ENCODE results near the gene ZMYND11.

Gene ZMYND11

DNA sequence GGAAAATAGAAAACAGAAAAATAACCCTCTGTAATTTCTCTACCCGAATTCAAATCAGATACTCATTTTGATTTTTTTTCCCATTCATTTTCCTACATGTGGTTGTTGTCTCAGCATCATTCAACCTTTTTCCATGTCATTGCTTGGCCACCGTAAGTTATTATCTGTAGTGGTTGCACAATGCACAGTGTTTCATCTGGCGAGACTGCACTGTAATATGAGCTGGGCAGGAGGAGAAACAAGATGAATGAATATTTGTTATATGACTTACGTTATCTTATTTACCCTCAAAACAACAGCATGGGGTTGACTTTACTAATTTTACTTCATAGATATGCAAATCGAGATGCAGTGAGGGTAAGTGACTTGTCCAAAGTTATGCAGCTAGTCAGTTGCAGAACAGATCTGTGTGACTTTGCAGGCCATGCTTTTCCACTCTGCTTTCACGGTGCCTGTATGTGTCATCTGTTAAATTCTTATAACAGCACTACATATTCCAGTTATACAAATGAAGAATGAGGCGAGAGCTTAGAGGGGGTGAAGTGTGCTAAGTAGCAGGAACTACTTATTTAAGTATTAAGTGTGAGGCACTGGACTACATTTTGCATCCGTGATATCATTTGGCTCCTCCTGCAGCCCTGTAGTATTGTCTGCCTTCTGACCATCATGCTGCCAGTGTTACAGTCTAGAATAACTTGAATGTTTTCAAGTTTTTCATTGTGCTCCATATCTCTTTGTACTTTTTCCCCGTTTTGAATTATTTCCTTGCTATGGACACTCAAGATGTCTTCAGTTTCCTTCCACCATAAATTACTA, 56.7 kb downstream of the ZMYND11 start:
- H3K4me1 Mint-ChIP-seq = peaks cover 11 to 33% of the 10 kb centered on the region in 2 donors
- H3K9me3 Mint-ChIP-seq = no peaks in the 10 kb centered on the region
- H3K27me3 Mint-ChIP-seq = no peaks in the 10 kb centered on the region
- DNase-seq = no peak
- H3K36me3 Mint-ChIP-seq = peaks cover 13 to 32% of the 10 kb centered on the region in 2 donors
- ATAC-seq (replicated peaks) = no peak
- H3K4me3 Mint-ChIP-seq = no peak overlapping the region
- no peak overlapping the region for H3K27ac Mint-ChIP-seq

DNA sequence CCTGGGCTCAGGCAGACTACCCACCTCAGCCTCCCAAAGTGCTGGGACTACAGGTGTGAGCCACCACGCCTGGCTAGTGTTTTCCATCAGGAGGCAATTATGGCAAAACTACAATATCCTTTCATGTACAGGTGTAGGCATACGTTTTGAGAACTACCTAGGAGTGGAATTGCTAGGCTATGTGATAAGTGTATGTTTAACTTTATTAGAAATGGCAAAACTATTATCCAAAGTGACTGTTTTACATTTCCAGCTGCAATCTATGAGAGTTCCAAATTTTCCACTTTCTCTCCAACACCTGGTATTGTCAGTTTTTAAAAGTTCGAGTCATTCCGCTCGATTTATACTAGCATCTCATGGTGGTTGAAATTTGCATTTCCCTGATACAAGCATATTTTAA, 59.0 kb downstream of the ZMYND11 start:
- Mint-ChIP-seq H3K9me3 (no peaks in the 10 kb centered on the region), H3K4me3 (no peak overlapping the region), H3K27ac (no peak overlapping the region), H3K4me1 (peaks cover 7 to 24% of the 10 kb centered on the region in 2 donors), H3K27me3 (no peaks in the 10 kb centered on the region), H3K36me3 (peaks cover 14 to 28% of the 10 kb centered on the region in 2 donors)
- ATAC-seq (replicated peaks) = no peak
- no peak for DNase-seq

DNA sequence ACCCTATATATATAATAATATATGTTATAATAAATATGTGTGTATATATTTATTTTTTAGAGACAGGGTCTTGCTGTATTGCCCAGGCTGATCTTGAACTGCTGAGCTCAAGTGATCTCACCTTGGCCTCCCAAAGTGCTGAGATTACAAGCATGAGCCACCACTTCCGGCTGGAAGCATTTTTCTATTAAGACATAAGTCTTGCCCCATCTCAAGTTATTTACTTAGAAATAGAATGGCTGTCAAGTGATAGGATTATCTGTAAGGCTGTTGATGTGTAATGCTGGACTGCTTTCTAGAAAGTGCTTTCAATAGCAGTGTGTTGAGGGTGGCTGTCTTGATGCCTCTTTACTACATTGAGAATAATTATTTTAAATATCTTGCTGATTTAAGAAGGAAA, 65.2 kb downstream of the ZMYND11 start:
- DNase-seq (no peak), ATAC-seq (replicated peaks) (no peak)
- Mint-ChIP-seq H3K9me3 (peaks cover 0 to 2% of the 10 kb centered on the region in 2 donors), H3K4me1 (peaks cover 6 to 17% of the 10 kb centered on the region in 2 donors), H3K4me3 (no peak overlapping the region), H3K36me3 (peaks cover 6 to 9% of the 10 kb centered on the region in 2 donors), H3K27ac (no peak overlapping the region), H3K27me3 (no peaks in the 10 kb centered on the region)

DNA sequence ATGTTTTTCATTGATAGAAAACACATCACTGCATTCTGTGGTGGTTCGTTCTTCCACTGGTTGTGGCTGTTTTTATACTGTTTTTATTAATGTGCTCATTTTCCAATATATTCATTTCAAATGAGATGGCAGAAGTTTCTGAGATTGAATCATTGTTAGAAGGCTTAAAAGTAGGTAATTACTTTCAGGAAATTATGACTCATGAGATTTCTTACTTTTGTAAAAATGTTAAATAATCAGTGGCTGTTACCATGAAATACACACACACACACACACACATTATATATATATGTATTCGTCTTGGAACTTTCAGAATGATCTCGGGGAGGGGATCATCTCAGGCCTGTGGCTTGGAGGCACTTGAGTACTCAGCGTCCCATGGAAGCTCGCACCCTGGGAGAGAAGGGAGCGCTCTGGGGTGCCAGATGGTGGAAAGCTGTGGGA, 66.1 kb downstream of the ZMYND11 start:
- ATAC-seq (replicated peaks) = no peak
- peaks cover 6 to 20% of the 10 kb centered on the region in 2 donors for H3K4me1 Mint-ChIP-seq

DNA sequence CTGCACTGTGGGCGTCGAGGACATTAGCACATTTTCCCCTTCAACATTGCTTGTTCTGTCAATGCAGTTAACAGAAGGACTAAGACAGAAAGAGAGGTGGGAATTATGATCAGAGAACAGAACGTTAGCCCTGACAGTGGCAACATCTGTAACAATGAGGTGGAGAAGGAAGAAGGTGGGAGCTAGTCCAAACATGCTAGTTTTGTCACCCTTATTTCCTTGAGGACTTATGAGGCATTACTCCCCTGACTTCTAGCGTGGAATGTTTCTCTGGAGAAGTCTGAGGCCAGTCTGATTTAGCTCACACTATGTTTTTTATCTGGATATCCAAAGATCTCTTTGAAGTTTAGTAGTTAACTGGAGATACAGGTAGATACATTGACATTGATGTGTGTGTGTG, 73.4 kb downstream of the ZMYND11 start:
- H3K27ac Mint-ChIP-seq = no peak overlapping the region
- no peak overlapping the region for H3K4me3 Mint-ChIP-seq
- peaks cover 2 to 7% of the 10 kb centered on the region in 2 donors for H3K4me1 Mint-ChIP-seq
- no peak for ATAC-seq (replicated peaks)
- no peak for DNase-seq
- H3K36me3 Mint-ChIP-seq = peaks cover 8 to 24% of the 10 kb centered on the region in 2 donors
- H3K27me3 Mint-ChIP-seq = no peaks in the 10 kb centered on the region
- peaks cover 0 to 3% of the 10 kb centered on the region in 2 donors for H3K9me3 Mint-ChIP-seq

More for the DNA sequence above, 66.1 kb downstream of the ZMYND11 start:
- Mint-ChIP-seq H3K27ac (no peak overlapping the region), H3K9me3 (peaks cover 0 to 2% of the 10 kb centered on the region in 2 donors), H3K27me3 (no peaks in the 10 kb centered on the region), H3K4me3 (no peak overlapping the region), H3K36me3 (peaks cover 8 to 10% of the 10 kb centered on the region in 2 donors)
- no peak for DNase-seq

DNA sequence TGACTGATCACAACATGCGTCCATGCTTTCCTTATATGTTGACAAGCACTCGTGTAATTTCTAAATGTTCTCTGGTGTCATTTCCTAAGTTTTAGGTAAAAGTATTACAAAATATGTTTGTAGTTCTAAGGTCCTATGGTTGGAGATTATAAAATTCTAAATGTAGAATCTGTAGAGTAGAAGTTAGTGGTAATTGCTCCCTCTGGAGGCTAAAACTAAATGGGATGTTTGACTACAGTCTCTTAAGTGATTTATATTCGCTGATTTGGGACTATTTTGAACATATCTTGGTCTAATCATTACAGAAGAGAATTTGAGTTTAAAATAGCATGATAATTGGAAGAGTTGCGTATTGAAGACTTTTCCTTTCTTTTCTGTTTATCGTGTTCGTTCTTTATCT, 74.1 kb downstream of the ZMYND11 start:
- Mint-ChIP-seq H3K36me3 (peaks cover 8 to 24% of the 10 kb centered on the region in 2 donors), H3K9me3 (peaks cover 0 to 3% of the 10 kb centered on the region in 2 donors), H3K27ac (no peak overlapping the region), H3K4me3 (no peak overlapping the region), H3K4me1 (peaks cover 2 to 7% of the 10 kb centered on the region in 2 donors), H3K27me3 (no peaks in the 10 kb centered on the region)
- DNase-seq = no peak
- no peak for ATAC-seq (replicated peaks)

DNA sequence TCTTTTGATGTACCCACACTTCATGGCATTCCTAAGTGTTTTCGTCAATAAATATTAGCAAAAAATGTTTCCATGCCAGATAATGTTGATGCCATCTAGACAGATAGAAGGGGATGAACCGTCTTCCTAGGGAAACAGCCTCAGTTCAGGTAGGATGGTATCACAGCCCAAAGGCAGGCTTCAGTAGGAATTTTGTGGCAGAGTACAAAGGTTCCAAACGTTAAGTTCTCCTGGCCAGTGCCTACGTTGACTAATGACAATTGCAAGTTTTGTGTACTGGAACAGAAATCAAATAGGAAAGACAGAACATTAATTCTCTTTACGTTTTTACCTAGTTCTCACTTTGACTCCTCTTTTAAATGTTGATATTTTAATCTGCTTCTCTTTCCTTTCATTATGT, 75.0 kb downstream of the ZMYND11 start:
- no peak for ATAC-seq (replicated peaks)
- H3K4me3 Mint-ChIP-seq = no peak overlapping the region
- peaks cover 0 to 2% of the 10 kb centered on the region in 2 donors for H3K9me3 Mint-ChIP-seq
- H3K4me1 Mint-ChIP-seq = peaks cover under 1 to 4% of the 10 kb centered on the region in 2 donors
- H3K27ac Mint-ChIP-seq = no peak overlapping the region
- H3K36me3 Mint-ChIP-seq = peaks cover 7 to 23% of the 10 kb centered on the region in 2 donors
- H3K27me3 Mint-ChIP-seq = no peaks in the 10 kb centered on the region
- no peak for DNase-seq

DNA sequence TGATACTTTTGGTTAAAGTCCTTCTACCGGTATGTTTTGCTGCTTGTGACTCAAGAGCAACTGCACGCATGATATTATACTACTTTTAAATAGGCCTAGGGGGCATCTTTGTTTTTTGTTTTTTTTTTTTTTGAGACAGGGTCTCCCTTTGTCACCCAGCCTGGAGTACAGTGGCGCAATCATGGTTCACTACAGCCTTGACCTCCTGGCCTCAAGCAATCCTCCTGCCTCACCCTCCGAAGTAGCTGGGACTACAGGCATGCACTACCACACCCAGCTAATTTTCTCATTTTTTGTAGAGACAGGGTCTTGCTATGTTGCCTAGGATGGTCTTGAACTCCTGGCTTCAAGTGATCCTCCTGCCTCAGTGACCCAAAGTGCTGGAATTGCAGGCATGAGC, 80.2 kb downstream of the ZMYND11 start:
- Mint-ChIP-seq H3K27ac (no peak overlapping the region), H3K9me3 (no peaks in the 10 kb centered on the region), H3K4me3 (no peak overlapping the region), H3K36me3 (peaks cover 0 to 3% of the 10 kb centered on the region in 2 donors), H3K4me1 (no peaks in the 10 kb centered on the region), H3K27me3 (no peaks in the 10 kb centered on the region)
- DNase-seq (no peak), ATAC-seq (replicated peaks) (no peak)

DNA sequence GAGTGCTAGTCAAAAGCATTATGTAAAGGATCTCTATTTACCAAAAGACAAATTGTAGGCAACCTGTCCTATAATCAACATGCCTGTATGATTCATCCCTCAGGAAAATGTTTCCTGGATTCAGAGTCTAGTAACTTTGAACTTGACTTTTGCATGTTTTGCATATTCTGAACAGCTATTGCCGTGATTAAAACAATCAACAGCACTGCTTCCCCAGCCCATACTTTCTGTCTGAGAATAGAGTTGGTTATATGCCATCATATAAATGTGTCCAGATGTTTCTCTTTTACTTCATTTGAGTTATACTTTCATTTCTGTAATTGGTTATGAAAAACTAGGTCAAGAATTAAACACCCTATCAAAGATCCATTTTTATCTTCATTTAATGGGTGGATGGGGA, 83.5 kb downstream of the ZMYND11 start:
- DNase-seq = no peak
- H3K9me3 Mint-ChIP-seq = no peaks in the 10 kb centered on the region
- H3K27me3 Mint-ChIP-seq = no peaks in the 10 kb centered on the region
- H3K27ac Mint-ChIP-seq = no peak overlapping the region
- no peaks in the 10 kb centered on the region for H3K4me1 Mint-ChIP-seq
- ATAC-seq (replicated peaks) = no peak
- no peak overlapping the region for H3K4me3 Mint-ChIP-seq
- peaks cover 5 to 9% of the 10 kb centered on the region in 2 donors for H3K36me3 Mint-ChIP-seq

DNA sequence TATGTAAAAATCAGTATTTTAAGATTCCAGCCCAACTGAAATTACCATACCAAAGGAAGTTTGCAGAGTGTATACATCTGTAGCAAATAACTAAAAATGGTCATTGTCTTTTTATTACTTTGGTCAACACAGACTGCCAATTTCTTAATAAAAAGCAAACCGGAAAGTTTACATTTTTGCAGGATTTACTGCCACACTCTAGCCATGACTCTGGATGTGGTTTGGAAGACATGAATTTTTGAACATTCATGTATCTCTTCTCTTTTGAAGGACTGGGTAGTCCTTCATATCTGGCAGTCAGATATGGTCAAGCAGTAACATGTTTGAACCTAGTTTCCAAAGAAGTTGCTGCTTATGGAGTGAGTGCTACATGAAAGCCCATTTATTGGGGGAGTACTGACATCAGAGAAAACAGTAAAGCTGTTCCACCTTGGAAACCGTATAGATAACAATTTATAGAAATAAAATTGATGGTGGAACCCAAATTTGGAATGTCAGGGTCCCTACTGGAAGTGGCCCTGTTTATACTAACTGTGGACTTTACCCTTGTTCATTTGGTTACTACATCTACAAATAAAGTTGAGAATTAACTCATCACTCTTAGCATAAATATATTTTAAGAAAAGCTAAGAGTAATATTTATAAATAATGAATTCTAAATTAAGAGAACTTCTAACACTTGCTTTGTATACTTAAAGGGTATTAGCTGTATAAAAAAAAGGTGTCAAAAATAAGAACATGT, 84.6 kb downstream of the ZMYND11 start:
- H3K36me3 Mint-ChIP-seq = peaks cover 5 to 9% of the 10 kb centered on the region in 2 donors
- no peaks in the 10 kb centered on the region for H3K9me3 Mint-ChIP-seq
- ATAC-seq (replicated peaks) (no peak), DNase-seq (no peak)
- H3K27me3 Mint-ChIP-seq = no peaks in the 10 kb centered on the region
- H3K4me1 Mint-ChIP-seq = peaks cover 0 to 1% of the 10 kb centered on the region in 2 donors
- no peak overlapping the region for H3K4me3 Mint-ChIP-seq
- H3K27ac Mint-ChIP-seq = no peak overlapping the region

DNA sequence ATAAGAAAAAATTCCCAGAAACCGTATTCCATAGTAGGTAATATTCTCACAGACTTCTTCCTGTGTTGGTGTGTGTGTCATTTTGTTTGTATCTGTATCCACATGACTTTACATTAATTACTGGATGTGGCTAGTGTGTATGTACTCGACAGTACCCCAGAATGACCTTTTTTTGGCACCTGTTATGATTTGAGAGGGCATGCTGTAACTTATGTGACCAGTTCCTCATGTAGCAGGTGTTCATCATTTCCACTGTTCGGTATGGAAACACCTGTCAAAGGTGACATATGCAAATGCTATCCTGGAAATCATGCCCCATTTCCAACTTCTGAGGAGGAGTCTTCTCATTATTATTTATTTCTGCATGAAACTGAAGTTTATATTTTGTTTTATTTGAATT, 89.3 kb downstream of the ZMYND11 start:
- H3K36me3 Mint-ChIP-seq = peaks cover 5 to 9% of the 10 kb centered on the region in 2 donors
- H3K27ac Mint-ChIP-seq = no peak overlapping the region

DNA sequence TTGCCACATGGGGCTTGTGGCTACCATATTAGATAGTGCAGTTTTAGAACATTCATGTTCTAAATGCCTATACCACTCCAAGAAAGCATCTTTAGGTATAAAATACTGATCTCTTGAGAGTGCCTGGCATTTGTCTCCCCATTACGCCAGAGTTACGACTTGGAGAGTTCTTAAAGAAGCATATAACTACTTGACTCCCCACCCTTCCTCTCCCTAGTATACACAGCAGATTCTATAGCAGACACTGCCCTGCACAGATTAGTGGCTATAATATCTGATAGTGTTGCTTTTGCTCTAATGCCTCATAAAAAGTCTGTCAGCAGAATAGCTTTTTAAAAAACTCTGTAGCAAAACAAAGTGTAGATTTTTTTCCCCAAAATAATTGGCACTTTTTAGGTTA, 90.8 kb downstream of the ZMYND11 start:
- H3K27ac Mint-ChIP-seq = no peak overlapping the region
- no peaks in the 10 kb centered on the region for H3K9me3 Mint-ChIP-seq
- DNase-seq = no peak
- H3K4me1 Mint-ChIP-seq = peaks cover 0 to 1% of the 10 kb centered on the region in 2 donors
- H3K4me3 Mint-ChIP-seq = no peak overlapping the region
- peaks cover 5 to 8% of the 10 kb centered on the region in 2 donors for H3K36me3 Mint-ChIP-seq
- ATAC-seq (replicated peaks) = no peak
- H3K27me3 Mint-ChIP-seq = no peaks in the 10 kb centered on the region

More for the DNA sequence above, 89.3 kb downstream of the ZMYND11 start:
- Mint-ChIP-seq H3K4me3 (no peak overlapping the region), H3K4me1 (peaks cover 0 to 1% of the 10 kb centered on the region in 2 donors), H3K9me3 (no peaks in the 10 kb centered on the region), H3K27me3 (no peaks in the 10 kb centered on the region)
- ATAC-seq (replicated peaks) (peak; percentile 66 to 77), DNase-seq (no peak)

DNA sequence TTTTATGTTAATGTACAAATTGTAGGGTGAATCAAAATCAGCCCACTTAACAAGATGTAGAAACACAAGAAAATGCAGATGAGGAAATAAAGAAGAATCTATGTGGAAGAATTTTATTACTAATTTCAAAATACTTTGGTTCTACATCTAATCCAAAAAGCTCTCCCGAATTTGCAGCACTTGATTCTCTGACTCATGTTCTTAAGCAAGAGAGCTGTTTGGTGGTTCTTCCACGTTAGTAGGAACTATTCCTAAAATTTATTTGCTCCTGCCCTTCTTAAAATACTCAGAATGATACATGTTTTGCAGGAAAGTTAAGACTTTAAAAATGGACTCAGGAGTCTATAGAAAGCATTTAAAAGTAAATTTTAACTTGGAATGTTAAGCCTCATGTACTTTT, 91.8 kb downstream of the ZMYND11 start:
- Mint-ChIP-seq H3K27me3 (no peaks in the 10 kb centered on the region), H3K4me1 (peaks cover 0 to 1% of the 10 kb centered on the region in 2 donors), H3K4me3 (no peak overlapping the region), H3K36me3 (peaks cover 2 to 5% of the 10 kb centered on the region in 2 donors), H3K9me3 (no peaks in the 10 kb centered on the region), H3K27ac (no peak overlapping the region)
- DNase-seq (no peak), ATAC-seq (replicated peaks) (no peak)

DNA sequence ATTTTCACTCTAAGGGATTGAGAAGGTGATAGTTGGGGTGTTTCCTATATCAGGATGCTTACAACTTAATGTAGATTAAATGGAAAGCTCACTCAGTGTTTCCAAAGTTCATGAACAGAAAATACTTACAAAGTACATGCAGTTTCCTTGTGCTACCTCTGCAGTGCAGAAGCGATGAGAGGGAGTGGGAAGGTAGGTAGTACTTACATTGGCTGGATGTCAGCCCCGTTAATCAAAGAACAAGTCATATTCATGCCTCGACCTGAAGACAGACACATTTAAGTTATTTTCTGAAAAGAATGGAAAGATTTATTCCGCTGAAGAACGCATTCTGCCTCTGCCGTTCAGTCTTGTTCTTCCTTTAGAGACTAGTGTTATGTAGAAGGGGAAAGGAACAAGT, 93.1 kb downstream of the ZMYND11 start:
- DNase-seq (no peak), ATAC-seq (replicated peaks) (no peak)
- Mint-ChIP-seq H3K36me3 (peaks cover under 1 to 6% of the 10 kb centered on the region in 2 donors), H3K27me3 (no peaks in the 10 kb centered on the region), H3K4me1 (peaks cover 0 to 1% of the 10 kb centered on the region in 2 donors), H3K27ac (peak overlapping the region; percentile 60), H3K9me3 (no peaks in the 10 kb centered on the region), H3K4me3 (no peak overlapping the region)

Measured in stimulated activated naive B cell treated with anti-CD40 and anti-IgM and Interleukin-4, amounts not matched to agents 10 μg/mL and 1 μg/mL and 100 μg/mL, for 72 hours (primary cell).